ENCODE measurements around the gene TGFB2.

TGFB2 gene

GRCh38 chr1:218384581-218384993, 39.5 kb downstream of the TGFB2 start:
- DNase-seq, result peak; percentile 76
- no peak overlapping the region for H3K4me3 ChIP-seq (ENCODE audit: low read depth, low read length)
- no peak for TF ChIP-seq CTCF (IDR thresholded peaks at IDR 0.05; ENCODE audit: low read depth, low read length, missing control alignments)
- H3K27me3 ChIP-seq (replicated peaks), result no peaks in the 10 kb centered on the region
- H3K36me3 ChIP-seq (replicated peaks), result peaks cover 27% of the 10 kb centered on the region
- in situ Hi-C loops (cut with HindIII; ENCODE audit: low pct_ligation_motif_present, low sequenced_read_pairs), result no loop called here
- H3K27ac ChIP-seq, result peak overlapping the region; percentile 62

- no peaks in the 10 kb centered on the region for H3K27me3 ChIP-seq (replicated peaks)
- no peak for TF ChIP-seq CTCF (IDR thresholded peaks at IDR 0.05; ENCODE audit: low read depth, low read length, missing control alignments)
- H3K27ac ChIP-seq, result no peak overlapping the region
- H3K4me3 ChIP-seq (ENCODE audit: low read depth, low read length), result no peak overlapping the region
- in situ Hi-C loops (cut with HindIII; ENCODE audit: low pct_ligation_motif_present, low sequenced_read_pairs), result no loop called here
- no peak for DNase-seq
- H3K36me3 ChIP-seq (replicated peaks), result peaks cover 15% of the 10 kb centered on the region
These were observed 43.5 kb downstream of the TGFB2 start for GRCh38 chr1:218388591-218388990.

GRCh38 chr1:218390618-218391017, 45.5 kb downstream of the TGFB2 start:
- no peak for DNase-seq
- in situ Hi-C loops (cut with HindIII; ENCODE audit: low pct_ligation_motif_present, low sequenced_read_pairs), result no loop called here
- TF ChIP-seq CTCF (IDR thresholded peaks at IDR 0.05; ENCODE audit: low read depth, low read length, missing control alignments), result no peak

GRCh38 chr1:218392780-218393179, 47.6 kb downstream of the TGFB2 start:
- Histone ChIP-seq H3K27ac (no peak overlapping the region), H3K36me3 (replicated peaks) (peaks cover 33% of the 10 kb centered on the region), H3K27me3 (replicated peaks) (no peaks in the 10 kb centered on the region), H3K4me3 (ENCODE audit: low read depth, low read length) (no peak overlapping the region)
- DNase-seq, result no peak
- in situ Hi-C loops (cut with HindIII; ENCODE audit: low pct_ligation_motif_present, low sequenced_read_pairs), result no loop called here
- no peak for TF ChIP-seq CTCF (IDR thresholded peaks at IDR 0.05; ENCODE audit: low read depth, low read length, missing control alignments)

More at GRCh38 chr1:218390618-218391017, 45.5 kb downstream of the TGFB2 start:
- Histone ChIP-seq H3K4me3 (ENCODE audit: low read depth, low read length) (no peak overlapping the region), H3K27ac (no peak overlapping the region), H3K27me3 (replicated peaks) (no peaks in the 10 kb centered on the region), H3K36me3 (replicated peaks) (peaks cover 25% of the 10 kb centered on the region)

- no peak overlapping the region for H3K27ac ChIP-seq
- TF ChIP-seq CTCF (IDR thresholded peaks at IDR 0.05; ENCODE audit: low read depth, low read length, missing control alignments), result no peak
- no peak overlapping the region for H3K4me3 ChIP-seq (ENCODE audit: low read depth, low read length)
- DNase-seq, result no peak
- H3K27me3 ChIP-seq (replicated peaks), result no peaks in the 10 kb centered on the region
- in situ Hi-C loops (cut with HindIII; ENCODE audit: low pct_ligation_motif_present, low sequenced_read_pairs), result no loop called here
- peaks cover 34% of the 10 kb centered on the region for H3K36me3 ChIP-seq (replicated peaks)
These were observed 49.3 kb downstream of the TGFB2 start for GRCh38 chr1:218394416-218394815.

- H3K4me3 ChIP-seq (ENCODE audit: low read depth, low read length), result no peak overlapping the region
- H3K27ac ChIP-seq, result no peak overlapping the region
- no peak for TF ChIP-seq CTCF (IDR thresholded peaks at IDR 0.05; ENCODE audit: low read depth, low read length, missing control alignments)
- in situ Hi-C loops (cut with HindIII; ENCODE audit: low pct_ligation_motif_present, low sequenced_read_pairs), result no loop called here
- peaks cover 35% of the 10 kb centered on the region for H3K36me3 ChIP-seq (replicated peaks)
- no peaks in the 10 kb centered on the region for H3K27me3 ChIP-seq (replicated peaks)
- DNase-seq, result no peak
These were observed 49.9 kb downstream of the TGFB2 start for GRCh38 chr1:218394989-218395388.

Data from brain microvascular endothelial cell (primary cell).